Smooth muscle cell (in vitro differentiated cells): ENCODE results near the gene LRRC8C. TPM values are rescaled to one million over a fixed set of nuclear protein-coding genes. Genes with fewer than 3 reads are reported as not detected.

Source experiments
- DNase-seq: peaks from one replicate; lab custom pipeline; 2025; ENCODE audit not compliant: unreplicated experiment; lab: John Stamatoyannopoulos, UW
- H2AFZ ChIP-seq: fragments of 200-600 bp; sonication (generic); 2 replicates; pipeline ENCODE4 v1.6.0; 2016; ENCODE audit warnings: antibody characterized with exemption, low read depth, mild to moderate bottlenecking
- H3F3A ChIP-seq: fragments of 200-600 bp; sonication (generic); 2 replicates; pipeline ENCODE4 v1.6.0; 2017; ENCODE audit warnings: antibody characterized with exemption, low read depth
- H3K27ac ChIP-seq: fragments of 200-600 bp; sonication (generic); 2 replicates; pipeline ENCODE4 v1.5.1; 2016; ENCODE audit warnings: low read depth, mild to moderate bottlenecking
- H3K27me3 ChIP-seq: fragments of 200-600 bp; sonication (generic); 2 replicates; pipeline ENCODE4 v1.6.1; 2016; ENCODE audit warnings: low read depth, mild to moderate bottlenecking
- H3K36me3 ChIP-seq: fragments of 200-600 bp; sonication (generic); 2 replicates; pipeline ENCODE4 v1.5.1; 2016; ENCODE audit warnings: low read depth
- H3K4me1 ChIP-seq: fragments of 200-600 bp; sonication (generic); 2 replicates; pipeline ENCODE4 v1.5.1; 2016; ENCODE audit warnings: low read depth
- H3K4me2 ChIP-seq: fragments of 200-600 bp; sonication (generic); 2 replicates; pipeline ENCODE4 v1.6.0; 2016; ENCODE audit warnings: mild to moderate bottlenecking
- H3K4me3 ChIP-seq: fragments of 200-600 bp; sonication (generic); 2 replicates; pipeline ENCODE4 v1.5.1; 2016; ENCODE audit warnings: mild to moderate bottlenecking
- H3K79me2 ChIP-seq: fragments of 200-600 bp; sonication (generic); 2 replicates; pipeline ENCODE4 v1.6.0; 2016; ENCODE audit warnings: low read depth, mild to moderate bottlenecking
- H3K9ac ChIP-seq: fragments of 200-600 bp; sonication (generic); 2 replicates; pipeline ENCODE4 v1.6.0; 2016; ENCODE audit warnings: low read depth
- H3K9me3 ChIP-seq: fragments of 200-600 bp; sonication (generic); replicated peaks from 2 replicates; pipeline ENCODE4 v1.5.1; 2016; ENCODE audit warnings: low read depth
- H4K20me1 ChIP-seq: fragments of 200-600 bp; sonication (generic); 2 replicates; pipeline ENCODE4 v1.6.0; 2016; ENCODE audit warnings: low read depth
- CTCF ChIP-seq: fragments of 200-600 bp; sonication (generic); IDR thresholded peaks from 2 replicates; pipeline ENCODE4 v1.5.1; 2017; ENCODE audit warnings: borderline replicate concordance, mild to moderate bottlenecking, antibody characterized with exemption; ENCODE audit not compliant: insufficient read depth, poor library complexity, severe bottlenecking
- WGBS: methylation state at CpG from one replicate; pipeline ENCODE4 v1.1.7; 2016; ENCODE audit warnings: low lambda C conversion rate; 5-methylcytosine and 5-hydroxymethylcytosine counted together
- polyA plus RNA-seq: library from polyadenylated mRNA; unstranded; fragments of >200 nt; fragmentation: Nextera tagmentation; extraction: Ambion mirVana; gene quantifications from 2 replicates; pipeline ENCODE4 v1.2.1, GENCODE V29; 2016
- total RNA-seq: library from RNA; depleted of rRNA; stranded (reverse); fragments of >200 nt; gene quantifications from 2 replicates; pipeline ENCODE4 v1.2.3, GENCODE V29; 2014

The LRRC8C gene
- total and polyA plus RNA-seq, 2 experiments from 2014 or later, result 2.2 to 7.2 TPM

- TF ChIP-seq CTCF, result no peak
- H3K27me3 ChIP-seq, result peaks cover 5% of the 10 kb centered on the region
- no peak overlapping the region for H3K27ac ChIP-seq
- no peak overlapping the region for H2AFZ ChIP-seq
- no peaks in the 10 kb centered on the region for H3F3A ChIP-seq
- no peaks in the 10 kb centered on the region for H4K20me1 ChIP-seq
- DNase-seq, result no peak
- H3K9me3 ChIP-seq, result no peaks in the 10 kb centered on the region
- H3K4me2 ChIP-seq, result no peak overlapping the region
- H3K9ac ChIP-seq, result no peak overlapping the region
- H3K4me1 ChIP-seq, result peaks cover 7% of the 10 kb centered on the region
- no peak overlapping the region for H3K4me3 ChIP-seq
- H3K36me3 ChIP-seq, result no peaks in the 10 kb centered on the region
- peaks cover 20% of the 10 kb centered on the region for H3K79me2 ChIP-seq
Measured at GRCh38 chr1:89637496-89637895, 4.6 kb downstream of the LRRC8C start.

GRCh38 chr1:89640440-89640839 lies 7.5 kb downstream of the LRRC8C start:
- no peaks in the 10 kb centered on the region for H4K20me1 ChIP-seq
- H3F3A ChIP-seq, result no peaks in the 10 kb centered on the region
- H3K4me1 ChIP-seq, result no peaks in the 10 kb centered on the region
- H3K4me2 ChIP-seq, result no peak overlapping the region
- H3K27me3 ChIP-seq, result no peaks in the 10 kb centered on the region
- H3K9me3 ChIP-seq, result no peaks in the 10 kb centered on the region
- H3K36me3 ChIP-seq, result peaks cover 2% of the 10 kb centered on the region
- no peak overlapping the region for H3K4me3 ChIP-seq
- no peak overlapping the region for H3K9ac ChIP-seq
- H3K27ac ChIP-seq, result no peak overlapping the region
- peaks cover 14% of the 10 kb centered on the region for H3K79me2 ChIP-seq
- TF ChIP-seq CTCF, result no peak
- no peak overlapping the region for H2AFZ ChIP-seq
- no peak for DNase-seq

- peaks cover 14% of the 10 kb centered on the region for H3K79me2 ChIP-seq
- H3K9ac ChIP-seq, result no peak overlapping the region
- H3K9me3 ChIP-seq, result peaks cover 4% of the 10 kb centered on the region
- peaks cover 7% of the 10 kb centered on the region for H3K36me3 ChIP-seq
- no peak for TF ChIP-seq CTCF
- no peaks in the 10 kb centered on the region for H3F3A ChIP-seq
- no peaks in the 10 kb centered on the region for H3K27me3 ChIP-seq
- H3K4me3 ChIP-seq, result no peak overlapping the region
- no peaks in the 10 kb centered on the region for H4K20me1 ChIP-seq
- DNase-seq, result no peak
- no peak overlapping the region for H3K4me2 ChIP-seq
- H3K27ac ChIP-seq, result no peak overlapping the region
- WGBS, result 81% methylated on average over 4 of the region's 4 CpGs
- no peaks in the 10 kb centered on the region for H3K4me1 ChIP-seq
- H2AFZ ChIP-seq, result no peak overlapping the region
Measured at GRCh38 chr1:89641781-89642180, 8.9 kb downstream of the LRRC8C start.

GRCh38 chr1:89643577-89643976 lies 10.7 kb downstream of the LRRC8C start:
- peaks cover 11% of the 10 kb centered on the region for H3K79me2 ChIP-seq
- WGBS, result 97% methylated on average over 2 of the region's 2 CpGs
- H2AFZ ChIP-seq, result no peak overlapping the region

More at GRCh38 chr1:89643577-89643976, 10.7 kb downstream of the LRRC8C start:
- no peak for DNase-seq
- TF ChIP-seq CTCF, result no peak
- Histone ChIP-seq H3F3A (no peaks in the 10 kb centered on the region), H3K4me3 (no peak overlapping the region), H4K20me1 (no peaks in the 10 kb centered on the region), H3K4me2 (no peak overlapping the region), H3K9ac (no peak overlapping the region), H3K4me1 (no peaks in the 10 kb centered on the region), H3K27me3 (no peaks in the 10 kb centered on the region), H3K36me3 (peaks cover 7% of the 10 kb centered on the region), H3K27ac (no peak overlapping the region), H3K9me3 (peaks cover 4% of the 10 kb centered on the region)
